NCI-H128 (cell line): ENCODE results near the gene TAS2R10.
"Not testable (repeated sequence)": the region's sequence is repeated elsewhere in the genome, so short reads cannot be mapped to it uniquely, and the experiment has no call there.

Source experiments
- DNase-seq: peaks from one replicate; lab custom pipeline; 2025; ENCODE audit not compliant: unreplicated experiment; lab: John Stamatoyannopoulos, UW

TAS2R10 gene, protein sequence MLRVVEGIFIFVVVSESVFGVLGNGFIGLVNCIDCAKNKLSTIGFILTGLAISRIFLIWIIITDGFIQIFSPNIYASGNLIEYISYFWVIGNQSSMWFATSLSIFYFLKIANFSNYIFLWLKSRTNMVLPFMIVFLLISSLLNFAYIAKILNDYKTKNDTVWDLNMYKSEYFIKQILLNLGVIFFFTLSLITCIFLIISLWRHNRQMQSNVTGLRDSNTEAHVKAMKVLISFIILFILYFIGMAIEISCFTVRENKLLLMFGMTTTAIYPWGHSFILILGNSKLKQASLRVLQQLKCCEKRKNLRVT

DNA sequence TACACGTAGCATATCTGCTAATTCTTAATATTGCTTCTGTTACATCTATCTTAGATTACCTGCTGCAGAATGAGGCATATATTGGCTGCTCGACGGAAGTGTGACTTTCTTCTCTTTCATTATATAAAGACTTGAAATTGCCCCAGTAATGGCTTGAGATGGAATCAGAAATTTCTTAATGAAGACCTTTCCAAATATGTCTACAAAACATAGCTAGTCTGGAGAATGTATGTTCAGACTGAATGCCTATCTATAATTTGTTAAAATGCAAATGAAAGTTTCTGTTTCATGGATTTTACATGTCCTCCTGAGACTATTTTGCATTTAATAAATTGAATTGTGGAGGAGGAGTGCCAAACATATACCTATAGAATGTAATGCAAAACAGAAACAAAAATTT, at the start of gene TAS2R10:
TAS2R10 (minus strand) TSS at position 101 of the 400 bp plus-strand sequence; CDS start at position 12, 89 bp downstream.
- DNase-seq: no peak

DNA sequence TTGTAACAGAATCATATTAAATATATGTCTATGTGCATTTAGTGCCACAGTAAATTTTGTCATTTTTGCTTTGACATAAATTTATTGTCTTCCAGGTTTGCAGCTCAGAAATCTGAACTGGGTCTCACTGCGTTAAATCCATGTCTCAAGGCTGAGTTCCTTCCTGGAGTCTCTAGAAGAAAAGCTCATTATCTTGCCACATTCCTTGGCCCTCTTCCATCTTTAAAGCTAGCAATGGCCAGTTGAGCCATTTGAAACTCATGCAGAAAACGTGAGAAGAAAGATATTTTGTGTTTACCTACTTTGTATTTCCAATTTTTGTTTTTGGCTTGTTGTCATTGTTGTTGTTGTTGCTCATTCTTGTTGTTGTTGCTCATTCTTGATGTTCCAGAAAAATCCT, 47.2 kb upstream of the TAS2R10 start:
- DNase-seq: no peak

DNA sequence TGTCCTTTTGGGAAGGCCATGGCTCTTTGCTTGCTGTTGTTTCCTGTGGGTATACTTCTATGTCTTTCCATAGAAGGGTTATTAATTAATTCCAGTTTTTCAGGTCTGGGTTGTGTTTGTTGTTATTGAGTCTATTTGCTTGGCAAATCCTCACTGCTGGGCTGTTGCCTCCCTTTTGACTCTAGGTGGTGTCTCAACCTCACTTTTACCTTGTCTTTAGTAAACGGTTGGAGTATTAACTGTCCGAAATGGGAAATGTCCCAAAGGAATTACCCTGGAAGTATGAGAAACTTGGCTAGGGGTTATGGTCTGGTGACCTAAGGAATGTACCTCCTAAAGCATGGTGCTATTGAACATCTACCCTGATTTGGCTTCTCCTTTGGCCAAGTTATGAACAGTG, 41.2 kb upstream of the TAS2R10 start:
- no peak for DNase-seq

DNA sequence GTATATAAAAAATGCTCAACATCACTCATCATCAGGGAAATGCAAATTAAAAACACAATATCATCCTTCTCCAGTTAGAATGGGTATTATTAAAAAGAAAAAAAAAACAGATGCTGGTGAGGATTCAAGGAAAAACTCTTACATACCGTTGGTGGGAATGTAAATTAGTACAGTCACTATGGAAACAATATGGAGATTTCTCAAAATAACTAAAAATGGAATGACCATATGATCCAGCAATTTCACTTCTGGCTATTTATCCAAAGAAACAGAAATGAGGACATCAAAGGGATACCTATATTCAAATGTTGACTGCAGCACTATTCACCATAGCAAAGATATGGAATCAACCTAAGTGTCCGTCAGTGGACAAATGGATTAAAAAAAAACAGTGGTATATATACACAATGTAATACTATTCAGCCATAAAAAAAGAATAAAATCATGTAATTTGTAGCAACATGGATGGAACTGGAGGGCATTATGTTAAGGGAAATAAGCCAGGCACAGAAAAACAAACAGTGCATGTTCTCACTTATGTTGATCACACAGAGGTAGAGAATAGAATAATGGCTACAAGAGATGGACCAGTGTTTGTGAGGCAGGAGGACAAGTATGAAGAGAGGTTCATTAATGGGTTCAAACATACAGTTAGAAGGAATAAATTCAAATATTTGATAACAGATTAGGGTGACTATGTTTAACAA, 37.5 kb upstream of the TAS2R10 start:
- DNase-seq: no peak

DNA sequence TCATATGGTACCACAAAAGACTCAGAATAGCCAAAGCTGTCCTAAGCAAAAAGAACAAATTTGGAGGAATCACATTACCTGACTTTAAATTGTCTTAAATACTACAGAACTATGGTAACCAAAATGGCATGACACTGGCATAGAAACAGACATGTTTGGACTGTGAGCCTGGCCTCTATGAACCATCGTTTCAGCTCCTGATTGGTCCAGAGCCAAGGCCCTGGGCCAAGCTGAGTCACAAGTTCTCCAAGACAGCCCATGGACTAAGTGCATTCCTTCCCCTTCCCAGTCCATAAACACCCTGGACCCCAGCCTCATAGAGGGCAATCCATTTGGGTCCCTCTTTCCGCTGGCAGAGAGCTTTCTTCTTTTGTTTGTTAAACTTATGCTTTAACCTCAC, 35.2 kb upstream of the TAS2R10 start:
- DNase-seq: no peak

DNA sequence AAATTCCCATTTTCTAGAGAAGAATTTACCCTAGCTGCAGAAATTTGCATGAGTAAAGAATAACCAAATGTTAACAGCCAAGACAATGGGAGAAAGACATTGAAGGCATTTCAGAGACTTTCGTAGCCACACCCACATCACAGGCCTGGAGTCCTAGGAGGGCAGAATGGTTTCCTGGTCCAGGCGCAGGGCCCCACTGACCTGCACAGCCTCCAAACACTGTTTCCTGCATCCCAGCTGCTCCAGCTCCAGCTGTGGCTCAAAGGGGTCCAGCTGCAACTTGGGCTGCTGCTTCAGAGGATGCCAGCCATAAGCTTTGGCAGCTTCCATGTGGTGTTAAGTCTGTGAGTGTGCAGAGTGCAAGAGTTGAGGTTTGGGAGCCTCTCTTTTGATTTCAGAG, 29.6 kb upstream of the TAS2R10 start:
- DNase-seq: no peak

DNA sequence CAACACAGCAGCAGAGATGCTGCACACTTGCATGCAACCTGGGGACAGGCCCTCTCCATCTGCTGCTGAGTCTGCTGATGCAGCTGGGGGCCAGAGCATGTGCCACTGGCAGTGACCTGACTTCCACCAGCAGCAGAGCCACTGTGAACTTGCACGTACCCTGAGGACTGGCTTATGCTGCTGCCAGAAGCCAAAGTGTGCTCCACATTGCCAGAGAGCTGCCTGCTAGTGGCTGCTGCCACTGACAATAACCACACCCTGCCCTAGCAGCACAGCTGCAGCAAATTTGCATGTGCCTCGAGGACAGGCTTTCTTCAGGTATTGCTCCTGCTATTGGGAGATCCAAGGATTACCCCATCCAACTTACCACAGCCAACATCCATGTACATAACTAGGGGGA, 27.6 kb upstream of the TAS2R10 start:
- no peak for DNase-seq

DNA sequence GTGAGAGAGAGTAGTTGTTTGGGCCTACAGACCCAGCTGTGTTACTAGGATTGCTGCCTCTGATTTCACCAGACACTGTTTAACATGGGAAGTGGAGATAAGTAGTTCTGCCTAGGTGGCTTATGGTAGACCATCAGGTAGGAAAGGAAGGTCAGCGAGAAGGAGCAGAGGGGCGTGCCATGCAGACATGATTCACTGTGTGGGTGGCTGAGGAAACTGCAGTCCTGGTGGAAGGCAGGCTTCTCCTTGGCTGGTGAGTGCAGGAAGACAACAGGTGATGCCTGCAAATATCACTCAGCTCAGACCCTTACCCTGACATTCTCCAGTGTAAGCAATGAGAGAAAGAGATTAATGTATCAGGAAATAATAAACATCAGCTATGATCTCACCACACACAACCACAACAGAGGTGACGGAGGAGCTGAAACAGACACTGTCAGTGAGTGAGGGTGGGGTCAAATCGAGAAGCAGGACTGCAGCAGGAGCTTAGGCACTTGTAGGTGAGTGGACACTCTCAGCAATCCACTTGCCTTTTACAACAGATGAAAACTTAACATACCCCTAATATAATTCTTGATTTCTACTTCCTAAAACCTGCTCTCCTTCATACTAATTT, 25.2 kb upstream of the TAS2R10 start:
- no peak for DNase-seq

DNA sequence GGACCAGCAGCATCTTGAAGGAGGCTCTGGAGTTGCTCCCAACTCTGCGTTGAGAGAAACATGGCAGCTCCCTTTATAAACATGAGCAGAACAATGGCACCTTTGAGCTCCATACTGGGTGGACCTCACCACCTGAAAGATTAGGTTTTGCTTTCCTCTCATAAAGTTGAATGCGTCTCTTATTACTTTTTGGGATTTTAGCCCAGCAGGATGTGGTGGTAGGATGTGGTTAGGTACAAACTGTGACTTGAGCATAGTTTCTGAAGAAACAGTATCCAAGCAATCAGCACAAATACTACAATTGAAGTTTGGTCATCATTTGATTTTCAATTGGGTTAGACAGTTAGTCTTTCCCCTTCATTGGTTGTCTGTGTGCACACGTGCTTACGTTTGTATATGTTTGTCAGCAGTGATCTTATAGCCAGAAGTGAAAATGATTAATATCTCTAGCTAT, 23.3 kb upstream of the TAS2R10 start, which contains the start of gene PRR4:
PRR4 (minus strand) TSS at position 51 of the 454 bp plus-strand sequence; CDS start at position 13, 38 bp downstream.
- no peak for DNase-seq

DNA sequence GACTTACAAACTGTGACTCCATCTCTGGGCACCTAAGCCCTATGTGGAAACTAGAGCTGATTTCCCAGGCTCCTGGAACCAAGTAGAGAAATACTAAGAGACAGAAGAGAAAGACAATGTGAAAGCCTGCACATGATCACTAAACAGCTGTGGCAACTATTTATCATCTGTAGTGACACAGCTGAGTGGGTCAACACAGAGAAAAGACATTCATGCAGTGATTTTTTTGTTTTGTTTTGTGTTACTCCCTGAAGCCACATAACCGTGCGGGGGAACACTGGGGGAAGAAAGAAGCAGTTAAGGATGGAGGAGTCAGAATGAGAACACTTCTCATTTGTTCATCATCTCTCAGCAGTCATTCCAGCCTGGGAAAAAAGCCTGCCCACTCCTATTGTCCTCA, 21.6 kb upstream of the TAS2R10 start:
- no peak for DNase-seq

DNA sequence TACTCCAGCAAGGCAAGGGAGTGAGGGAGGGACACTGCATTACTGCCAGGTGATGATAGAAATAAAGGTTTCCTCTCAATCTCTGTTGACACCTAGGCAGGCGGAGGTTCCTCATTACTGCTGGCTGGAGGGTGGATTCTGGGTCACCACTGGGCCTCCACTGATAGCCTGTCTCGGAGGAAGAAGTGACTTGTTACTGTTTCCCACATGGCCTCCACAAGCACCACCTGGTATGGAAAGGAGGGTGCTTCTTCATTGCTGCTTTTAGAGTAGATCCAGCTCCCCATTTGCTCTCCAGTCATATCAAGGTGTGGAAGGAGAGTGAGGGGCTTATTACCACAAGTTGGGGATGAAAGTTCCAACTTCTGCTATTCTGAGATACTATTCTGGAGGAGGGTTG, 16.7 kb upstream of the TAS2R10 start:
- DNase-seq: no peak

DNA sequence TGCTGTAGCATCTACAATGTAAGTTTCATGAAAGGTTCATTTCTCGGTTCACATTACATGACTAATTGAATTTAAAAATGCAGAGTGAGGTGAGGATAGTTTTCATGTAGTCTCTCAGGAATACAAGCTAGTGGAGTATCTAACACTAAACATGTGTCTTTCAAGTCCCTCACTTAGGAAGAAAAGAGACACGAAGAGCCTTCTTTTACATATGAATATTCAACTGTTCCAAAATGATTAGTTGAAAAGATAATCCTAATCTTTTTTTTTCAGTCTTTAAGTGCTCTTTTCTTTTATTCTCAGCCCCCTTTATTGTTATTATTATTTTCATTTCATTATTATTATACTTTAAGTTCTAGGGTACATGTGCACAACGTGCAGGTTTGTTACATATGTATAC, 12.3 kb upstream of the TAS2R10 start:
- no peak for DNase-seq

DNA sequence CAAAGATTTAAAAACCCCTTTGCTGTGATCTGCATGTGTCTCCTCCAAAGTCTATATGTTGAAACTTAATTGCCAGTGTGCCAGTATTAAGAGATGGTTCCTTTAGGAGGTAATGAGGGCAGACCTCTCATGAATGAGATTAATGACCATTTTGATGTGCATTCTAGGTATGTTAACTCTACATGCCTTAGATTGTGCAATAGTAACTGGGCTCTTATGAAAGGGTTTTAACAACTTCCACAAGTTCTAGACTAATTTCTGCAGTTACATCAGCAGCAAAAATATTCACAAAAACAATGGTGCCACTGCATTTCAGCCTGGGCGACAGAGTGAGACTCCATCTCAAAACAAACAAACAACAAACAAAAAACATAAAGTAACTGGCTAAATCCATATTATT, 3.8 kb upstream of the TAS2R10 start:
- DNase-seq: no peak

DNA sequence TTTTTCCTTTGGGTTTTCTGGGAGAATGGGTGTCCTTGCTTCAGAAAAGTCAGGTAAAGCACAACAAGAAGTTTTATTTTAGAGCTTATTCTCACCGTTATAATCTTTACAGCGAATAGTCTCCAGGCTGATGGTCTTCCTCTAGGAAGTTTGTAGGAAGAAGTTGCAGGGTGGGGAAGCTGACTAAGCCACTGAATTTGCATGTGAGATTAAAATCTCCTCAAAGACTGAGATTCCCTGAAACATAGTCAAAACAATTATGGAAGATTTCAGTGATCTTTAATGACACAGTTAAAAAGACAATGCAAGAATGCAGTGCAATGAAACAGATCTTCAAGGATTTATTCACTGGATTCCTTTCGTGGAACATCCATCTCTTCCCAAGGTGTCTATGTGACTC, 1.2 kb downstream of the TAS2R10 start:
- DNase-seq: no peak

DNA sequence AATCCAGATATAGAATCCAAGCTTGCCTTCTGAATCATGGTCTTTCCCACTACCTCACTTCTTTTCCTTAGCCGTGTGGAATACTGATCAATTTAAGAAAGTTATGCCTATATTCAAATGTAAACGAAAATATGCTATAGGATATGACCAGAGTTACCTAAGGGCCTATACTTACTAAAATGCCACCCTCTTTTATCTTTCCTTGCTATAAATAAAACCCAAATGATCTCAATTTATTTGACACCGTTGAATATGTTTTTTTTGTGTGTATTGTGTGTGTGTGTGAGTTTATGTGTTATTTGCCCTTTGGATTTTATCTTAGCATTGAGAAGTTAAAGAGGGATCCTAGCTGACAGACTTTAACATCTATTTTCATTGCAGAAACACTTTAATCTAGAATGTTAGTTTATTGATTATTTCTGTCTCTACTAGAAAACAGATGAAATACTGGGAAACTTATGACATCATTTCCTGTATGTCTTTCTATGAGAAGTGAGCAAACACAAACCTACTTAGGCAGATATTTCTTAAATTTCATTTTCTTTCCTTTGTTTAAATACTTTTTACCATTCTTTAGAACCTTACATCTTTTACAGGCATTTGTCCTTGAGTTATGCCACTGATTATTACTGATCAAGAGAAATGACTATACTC, 14.1 kb downstream of the TAS2R10 start:
- DNase-seq: no peak

DNA sequence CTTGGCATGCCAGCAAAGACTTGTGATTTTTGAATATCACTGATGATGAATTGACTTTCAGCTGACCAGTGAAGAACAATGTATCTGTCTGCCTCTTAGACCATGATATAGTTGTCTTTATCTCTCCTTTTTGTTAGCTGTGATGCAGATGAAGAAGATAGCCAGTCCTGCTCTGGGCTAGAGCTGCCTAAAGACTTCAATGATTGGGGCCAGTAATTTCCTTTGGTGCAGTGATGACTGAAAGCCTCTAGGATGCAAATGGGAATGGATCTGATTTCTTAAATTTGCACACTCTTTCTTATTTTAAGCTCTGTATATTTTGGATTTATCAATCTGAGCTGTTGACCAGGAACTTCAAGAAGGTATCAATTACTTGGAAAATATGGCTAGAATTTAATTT, 16.1 kb downstream of the TAS2R10 start, which contains the start of gene TAS2R9:
TAS2R9 (minus strand) TSS at position 101 of the 400 bp plus-strand sequence; CDS start at position 8, 93 bp downstream.
- DNase-seq: no peak

DNA sequence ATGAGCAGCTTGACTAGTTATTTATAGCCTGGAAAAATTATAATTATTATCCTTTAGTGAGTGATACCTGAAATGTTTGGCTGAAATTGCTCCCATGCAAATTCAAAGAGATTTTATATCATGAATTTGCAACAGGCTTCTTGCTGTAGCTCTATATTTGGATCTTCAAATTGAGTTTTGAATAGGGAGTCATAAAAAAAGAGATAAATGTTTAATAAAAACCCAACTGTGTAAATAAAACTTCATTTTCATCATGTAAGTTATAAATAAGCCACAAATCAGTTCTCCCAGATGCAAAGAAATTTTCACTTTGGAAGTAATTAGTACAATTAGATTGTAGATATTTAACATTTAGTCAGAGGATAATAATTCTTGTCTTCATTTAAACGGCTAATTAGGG, 19.0 kb downstream of the TAS2R10 start, which contains the start of gene TAS2R8:
TAS2R8 (minus strand) TSS at position 101 of the 400 bp plus-strand sequence. CDS start 306 bp downstream, outside the sequence.
- no peak for DNase-seq

DNA sequence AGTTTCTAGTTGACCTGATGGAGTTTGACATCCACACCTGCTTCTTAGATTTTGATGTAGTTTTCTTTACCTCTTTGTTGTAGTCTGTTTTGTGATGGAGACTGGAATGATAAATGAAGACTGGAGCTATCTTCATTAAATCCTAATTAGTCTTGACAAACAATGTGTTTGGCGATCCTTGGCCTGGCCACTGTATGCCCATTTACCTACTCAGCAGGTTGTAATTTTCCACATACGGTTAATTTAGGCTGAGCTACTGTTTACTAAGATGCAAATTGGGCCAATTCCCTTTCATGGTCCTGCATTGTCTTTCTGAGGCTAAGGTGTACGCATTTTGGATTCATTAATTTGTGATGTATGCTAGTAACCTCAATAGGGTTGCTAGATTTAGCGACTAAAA, 23.6 kb downstream of the TAS2R10 start, which contains the start of gene TAS2R7:
TAS2R7 (minus strand) TSS at position 41 of the 400 bp plus-strand sequence. CDS start 57 bp downstream, outside the sequence.
- DNase-seq: no peak

DNA sequence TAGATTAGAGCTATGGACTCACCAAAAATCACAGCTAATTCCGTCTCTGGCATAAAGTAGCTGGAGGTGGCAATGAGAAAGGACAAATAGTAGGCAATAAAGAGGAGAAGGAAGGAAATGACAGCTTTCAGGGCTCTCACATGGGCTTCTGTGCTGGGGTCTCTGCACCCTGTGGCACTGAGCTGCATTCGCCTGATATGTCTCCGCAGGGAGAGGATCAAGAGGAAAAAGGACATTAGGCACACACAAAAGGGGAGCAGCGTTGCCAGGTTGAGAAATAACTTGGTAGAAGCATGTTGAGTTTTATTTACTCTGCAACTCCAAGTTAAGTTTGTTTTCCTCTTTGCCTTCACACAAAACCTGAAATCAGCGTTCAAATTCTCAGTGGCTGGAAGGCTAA, 24.4 kb downstream of the TAS2R10 start:
- no peak for DNase-seq

DNA sequence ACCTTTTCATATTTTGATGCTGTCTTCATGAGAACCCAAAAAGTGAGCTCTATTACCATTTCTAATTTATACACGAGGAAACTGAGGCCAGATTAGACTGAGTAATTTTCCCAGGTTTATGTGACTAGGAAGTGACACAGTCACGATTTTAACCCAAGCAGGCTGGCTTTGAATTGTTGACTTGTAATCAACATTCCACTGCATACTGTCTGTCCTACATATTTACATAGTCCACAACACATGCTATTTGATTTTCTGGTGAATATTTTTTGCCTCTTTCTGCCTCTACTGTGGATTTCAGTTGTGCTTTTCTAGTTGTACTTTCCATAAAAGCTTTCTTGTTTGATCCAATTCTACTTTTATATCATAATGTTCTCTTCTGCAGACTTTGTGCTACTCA, 31.9 kb downstream of the TAS2R10 start:
- no peak for DNase-seq

DNA sequence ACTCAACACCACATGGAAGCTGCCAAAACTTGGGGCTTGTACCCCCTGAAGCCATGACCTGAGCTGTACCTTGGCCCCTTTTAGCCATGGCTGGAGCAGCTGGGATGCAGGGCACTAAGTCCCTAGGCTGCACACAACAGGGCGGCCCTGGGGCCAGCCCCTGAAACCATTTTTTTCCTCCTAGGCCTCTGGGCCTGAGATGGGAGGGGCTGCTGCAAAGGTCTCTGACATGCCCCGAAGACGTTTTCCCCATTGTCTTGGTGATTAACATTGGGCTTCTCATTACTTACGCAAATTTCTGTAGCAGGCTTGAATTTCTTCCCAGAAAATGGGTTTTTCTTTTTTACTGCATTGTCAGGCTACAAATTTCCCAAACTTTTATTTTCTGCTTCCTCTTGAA, 34.4 kb downstream of the TAS2R10 start:
- DNase-seq: not testable (repeated sequence)
